Neutrophil (primary cell): ENCODE data around the gene CTCFL.

Experiments used
- H3K27ac ChIP-seq: fragments of 200-600 bp; sonication (generic); 2 replicates; pipeline ENCODE4 v1.5.1; 2016; ENCODE audit warnings: mild to moderate bottlenecking, moderate library complexity
- H3K27me3 ChIP-seq: fragments of 200-600 bp; sonication (generic); 2 replicates; pipeline ENCODE4 v1.6.0; 2016; ENCODE audit warnings: mild to moderate bottlenecking
- H3K36me3 ChIP-seq: fragments of 200-600 bp; sonication (generic); 2 replicates; pipeline ENCODE4 v1.5.1; 2017
- H3K4me1 ChIP-seq, 2 experiments: fragments of 200-600 bp in 1 of 2; sonication (generic) in 1 of 2; 1 replicate in 1 of 2; 2 replicates in 1 of 2; pipeline versions ENCODE4 v1.5.1 to v1.6.1; 2013 to 2016; ENCODE audit warnings: low read depth in 1 of 2, low read length in 1 of 2, mild to moderate bottlenecking in 1 of 2, moderate library complexity in 1 of 2; ENCODE audit not compliant: control insufficient read depth in 1 of 2, insufficient read depth in 1 of 2
- H3K4me3 ChIP-seq, 2 experiments: fragments of 200-600 bp in 1 of 2; sonication (generic) in 1 of 2; 1 replicate in 1 of 2; 2 replicates in 1 of 2; pipeline ENCODE4 v1.5.1; 2013 to 2016; ENCODE audit warnings: low read depth in 1 of 2, low read length in 1 of 2, mild to moderate bottlenecking in 1 of 2, moderate library complexity in 1 of 2
- H3K9me3 ChIP-seq: fragments of 200-600 bp; sonication (generic); 2 replicates; pipeline ENCODE4 v1.5.1; 2016
- CTCF ChIP-seq: fragments of 200-600 bp; sonication (generic); IDR thresholded peaks from 2 replicates; pipeline ENCODE4 v1.5.1; 2016; ENCODE audit warnings: antibody characterized with exemption

Gene CTCFL

GRCh38 chr20:57540890-57541580 lies 16.1 kb upstream of the CTCFL start:
- Histone ChIP-seq H3K4me3 (no peak overlapping the region), H3K27me3 (peaks cover 65% of the 10 kb centered on the region)

GRCh38 chr20:57539889-57540288 lies 14.9 kb upstream of the CTCFL start:
- Histone ChIP-seq H3K4me3 (no peak overlapping the region), H3K27ac (no peak overlapping the region), H3K9me3 (no peaks in the 10 kb centered on the region), H3K36me3 (no peaks in the 10 kb centered on the region), H3K4me1 (no peaks in the 10 kb centered on the region), H3K27me3 (peaks cover 64% of the 10 kb centered on the region)
- no peak for TF ChIP-seq CTCF

More at GRCh38 chr20:57540890-57541580, 16.1 kb upstream of the CTCFL start:
- Histone ChIP-seq H3K4me1 (no peaks in the 10 kb centered on the region), H3K9me3 (no peaks in the 10 kb centered on the region), H3K27ac (no peak overlapping the region), H3K36me3 (no peaks in the 10 kb centered on the region)
- TF ChIP-seq CTCF, result no peak

- H3K9me3 ChIP-seq, result no peaks in the 10 kb centered on the region
- no peak overlapping the region for H3K27ac ChIP-seq
- H3K36me3 ChIP-seq, result no peaks in the 10 kb centered on the region
- TF ChIP-seq CTCF, result no peak
- peaks cover 44% of the 10 kb centered on the region for H3K27me3 ChIP-seq
- no peaks in the 10 kb centered on the region for H3K4me1 ChIP-seq
- no peak overlapping the region for H3K4me3 ChIP-seq
Observed at GRCh38 chr20:57537822-57538221, 12.9 kb upstream of the CTCFL start.

DNA sequence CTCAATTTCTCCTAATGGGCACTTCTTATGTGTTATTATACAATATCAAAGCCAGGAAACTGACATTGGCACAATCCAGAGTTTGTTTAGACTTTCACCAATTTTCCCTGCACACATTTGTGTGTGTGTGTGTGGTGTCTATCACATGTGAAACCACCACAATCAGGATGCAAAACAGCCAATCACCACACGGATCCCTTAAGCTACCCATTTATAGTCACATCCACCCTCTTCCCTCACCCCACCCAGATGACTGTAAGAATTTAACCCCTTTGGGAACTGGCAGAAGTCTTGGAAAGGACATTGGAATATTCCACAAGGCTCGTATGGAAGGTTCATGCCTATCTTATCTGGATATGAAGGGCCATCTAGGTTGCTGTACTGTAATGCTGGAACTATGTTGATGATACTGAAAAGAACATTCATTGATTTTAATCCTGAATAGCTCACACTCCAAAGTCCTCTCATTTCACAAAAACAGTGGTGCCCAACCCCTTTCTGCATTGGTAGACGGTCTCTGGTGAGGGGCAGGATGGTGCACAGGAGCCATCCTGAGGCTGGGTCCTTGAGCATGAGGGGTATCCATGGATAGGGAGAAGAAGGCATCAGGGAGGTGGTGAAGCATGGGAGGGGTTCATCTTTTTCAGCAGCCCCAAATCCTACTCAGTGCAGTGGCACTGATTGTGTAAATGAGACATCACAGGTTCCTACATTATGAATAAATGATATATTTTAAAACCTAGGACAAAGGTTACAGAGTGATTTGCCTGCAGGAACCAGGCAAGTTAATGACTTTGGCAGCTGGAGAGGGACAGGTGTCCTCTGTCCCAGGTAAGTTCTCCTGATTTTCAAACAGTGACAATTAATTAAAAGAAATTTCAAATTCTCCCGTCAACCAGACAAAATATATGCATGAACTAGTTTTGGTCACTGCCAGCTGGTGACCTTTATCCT lies 12.1 kb upstream of the CTCFL start:
- Histone ChIP-seq H3K4me3 (no peak overlapping the region), H3K9me3 (no peaks in the 10 kb centered on the region), H3K27me3 (peaks cover 44% of the 10 kb centered on the region), H3K36me3 (no peaks in the 10 kb centered on the region), H3K27ac (no peak overlapping the region), H3K4me1 (no peaks in the 10 kb centered on the region)
- no peak for TF ChIP-seq CTCF

DNA sequence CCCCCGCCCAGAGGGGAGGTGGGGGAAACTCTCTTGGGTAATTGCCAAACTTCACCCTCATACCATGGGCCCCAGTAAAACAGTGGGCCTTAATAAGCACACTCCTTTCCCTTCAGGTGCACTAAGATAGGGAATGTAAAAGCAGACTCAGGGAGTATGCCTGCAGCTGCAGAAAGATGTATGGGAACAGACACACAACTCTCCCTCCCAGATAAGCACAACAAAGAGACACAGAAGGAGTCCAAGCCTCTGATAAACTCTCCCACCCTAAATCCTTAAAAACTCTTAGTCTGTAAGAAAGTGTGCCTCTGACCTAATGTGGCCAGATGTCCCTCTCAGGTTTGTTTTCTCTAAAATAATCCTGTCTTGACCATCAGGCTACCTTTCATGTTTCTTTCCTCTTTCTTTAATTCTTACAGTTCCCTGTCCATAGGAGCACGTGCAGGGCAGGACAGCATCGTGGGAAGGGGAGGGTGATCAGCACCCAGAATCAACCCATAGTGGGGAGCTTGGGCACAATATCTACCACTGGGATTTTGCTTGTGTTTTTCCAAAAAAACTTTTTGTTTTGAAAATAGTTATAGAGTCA lies 11.3 kb upstream of the CTCFL start:
- Histone ChIP-seq H3K9me3 (no peaks in the 10 kb centered on the region), H3K4me3 (no peak overlapping the region), H3K4me1 (no peaks in the 10 kb centered on the region), H3K36me3 (no peaks in the 10 kb centered on the region), H3K27me3 (peaks cover 42% of the 10 kb centered on the region), H3K27ac (no peak overlapping the region)
- TF ChIP-seq CTCF, result no peak
